Inferior parietal cortex (tissue), 1 donor: ENCODE results near the gene SIRPB2.

Experiments used
- DNase-seq: peaks from one replicate; pipeline ENCODE4 v3.0.0-alpha.2; 2016; ENCODE audit errors: extremely low spot score

The SIRPB2 gene

GRCh38 chr20:1471242-1471641, 20.0 kb downstream of the SIRPB2 start:
- no peak for DNase-seq

- DNase-seq: peak; percentile 68
Measured at GRCh38 chr20:1469925-1470571, 21.2 kb downstream of the SIRPB2 start.

DNA sequence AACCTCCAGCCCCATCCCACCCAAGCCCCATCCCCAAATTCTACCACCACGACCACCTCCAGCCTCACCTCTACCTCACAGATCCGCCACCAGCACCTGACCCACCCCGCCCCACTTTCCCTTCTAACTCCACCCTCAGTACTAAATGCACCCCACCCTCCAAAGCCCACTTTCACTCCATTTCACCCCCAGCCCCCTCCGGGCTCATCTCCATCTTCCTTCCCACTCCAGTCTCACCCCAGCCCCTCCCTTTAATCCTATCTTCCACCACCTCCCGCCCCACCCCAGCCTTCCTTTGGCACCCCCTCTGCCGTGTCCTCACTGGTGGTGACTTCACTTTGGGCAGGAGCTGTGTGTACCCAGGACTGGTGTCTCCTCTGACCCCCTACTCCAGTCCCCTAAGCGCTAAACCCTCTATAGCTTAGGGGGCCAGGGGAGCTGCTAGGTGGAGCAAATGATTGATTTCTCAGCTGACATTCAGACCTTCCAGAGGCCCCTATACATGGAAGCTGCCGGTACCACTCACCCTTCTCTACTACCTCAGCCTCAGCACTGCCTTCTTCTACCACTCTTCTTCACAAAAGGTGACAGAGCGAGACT, 21.8 kb downstream of the SIRPB2 start:
- DNase-seq: no peak

DNA sequence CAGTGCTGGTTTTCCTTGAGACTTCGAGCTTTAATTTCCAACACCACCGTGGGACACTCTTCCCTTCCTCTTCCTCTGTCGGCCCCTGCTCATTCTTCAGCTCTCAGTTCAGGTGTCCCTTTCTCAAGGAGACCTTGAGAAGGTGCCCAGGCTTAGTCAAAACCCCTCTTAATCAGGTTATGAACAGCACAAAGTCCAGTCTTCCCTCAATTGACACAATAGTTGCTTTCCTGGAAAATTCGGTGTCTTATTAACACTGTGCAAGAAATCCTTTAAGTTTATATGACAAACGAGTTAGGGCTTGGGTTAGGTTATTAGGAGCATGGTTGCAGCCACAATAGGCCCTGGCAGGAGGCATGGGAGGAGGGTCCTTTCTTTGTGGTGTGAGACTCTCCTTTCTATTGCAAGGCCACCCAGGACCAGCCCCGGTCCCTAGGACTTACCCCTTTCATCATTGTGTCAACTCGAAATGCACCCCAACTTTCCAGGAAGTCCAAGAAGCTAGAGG, 23.0 kb downstream of the SIRPB2 start:
- no peak for DNase-seq

- peak; percentile 15 for DNase-seq
Measured at GRCh38 chr20:1467355-1468116, 23.7 kb downstream of the SIRPB2 start.

GRCh38 chr20:1467082-1467354, 24.2 kb downstream of the SIRPB2 start:
- DNase-seq: no peak

DNA sequence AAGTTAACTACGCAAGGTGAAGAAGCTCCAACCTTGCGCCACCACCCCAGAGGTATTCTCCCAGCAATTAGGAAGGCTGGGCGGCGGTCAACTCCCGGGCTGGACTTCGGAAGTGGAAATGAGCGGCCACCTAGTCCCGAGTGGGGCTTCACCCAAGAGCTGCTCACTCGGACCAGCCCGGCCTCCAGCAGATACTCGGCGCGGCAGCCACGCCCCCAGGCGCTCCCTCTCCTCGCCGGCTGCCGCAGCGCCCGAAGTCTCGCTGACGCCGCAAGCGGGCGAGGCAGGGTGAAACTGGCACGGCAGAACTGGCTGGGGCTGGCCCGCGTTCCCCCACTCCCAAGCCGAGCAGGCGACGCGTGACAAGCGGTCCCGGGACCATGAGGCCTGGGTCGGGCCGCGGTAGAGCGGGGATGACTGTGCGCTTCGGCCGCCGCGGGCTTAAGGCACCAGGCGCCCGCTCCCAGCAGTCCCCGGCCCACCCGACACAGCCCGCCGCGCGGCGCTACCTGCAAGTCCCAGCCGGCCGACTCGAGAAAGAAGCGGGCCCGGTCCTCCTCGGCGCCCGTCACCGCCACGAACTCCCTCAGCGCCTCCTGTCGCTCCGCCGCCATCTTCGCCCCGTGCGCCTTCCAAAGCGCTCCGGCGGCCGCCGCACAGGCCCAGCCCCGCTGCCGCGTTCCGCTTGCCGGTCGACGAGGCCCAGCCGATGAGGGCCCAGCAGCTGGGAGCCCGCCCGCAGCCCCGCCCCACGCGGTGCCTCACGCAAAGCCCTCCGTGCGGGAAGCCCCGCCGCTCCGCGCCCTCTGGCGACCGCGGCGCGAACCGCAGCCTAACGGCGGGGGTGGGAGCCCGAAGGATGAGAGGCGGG, 24.8 kb downstream of the SIRPB2 start, which contains the start of gene NSFL1C:
Gene NSFL1C, minus strand, starts transcription at position 639 of the 871 bp plus-strand sequence. Its CDS starts 25 bp downstream, at position 614.
- DNase-seq: peak; percentile 92

DNA sequence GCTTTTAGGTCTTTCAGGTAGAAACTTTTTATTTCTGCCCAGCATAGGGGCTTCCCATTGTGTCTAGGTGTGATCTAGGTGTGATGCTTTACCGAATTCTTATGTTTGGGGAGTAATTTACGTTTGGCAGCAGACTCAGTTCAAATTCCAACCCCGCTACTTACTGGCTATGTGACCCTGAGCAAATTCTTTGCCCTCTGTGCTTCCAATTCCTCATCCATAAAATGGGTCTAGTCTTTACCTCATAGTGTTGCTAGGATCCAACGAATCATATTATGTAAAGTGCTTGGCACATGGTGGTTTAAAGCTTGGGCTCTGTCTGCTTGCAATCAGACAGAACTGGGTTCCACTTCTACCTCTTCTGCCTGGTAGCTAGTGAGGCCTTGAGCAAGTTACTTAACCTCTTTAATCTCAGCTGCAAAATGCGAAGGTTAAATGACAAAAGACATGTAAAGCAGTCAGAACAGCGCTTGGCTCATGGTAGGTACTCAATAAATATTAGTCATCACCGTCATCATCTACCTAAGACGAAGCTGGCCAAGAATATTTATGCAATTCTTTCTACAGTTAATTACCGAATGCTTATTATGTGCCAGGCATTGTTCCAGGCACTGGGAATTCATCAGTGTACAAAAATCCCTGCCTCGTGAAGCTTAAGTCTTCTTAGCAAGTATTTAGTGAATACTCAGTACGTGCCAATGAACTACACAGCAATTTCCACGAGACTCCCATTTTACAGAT, 25.6 kb downstream of the SIRPB2 start:
- DNase-seq: no peak

GRCh38 chr20:1463971-1464570, 27.1 kb downstream of the SIRPB2 start:
- DNase-seq: no peak

GRCh38 chr20:1462834-1463233, 28.4 kb downstream of the SIRPB2 start:
- DNase-seq: no peak

DNA sequence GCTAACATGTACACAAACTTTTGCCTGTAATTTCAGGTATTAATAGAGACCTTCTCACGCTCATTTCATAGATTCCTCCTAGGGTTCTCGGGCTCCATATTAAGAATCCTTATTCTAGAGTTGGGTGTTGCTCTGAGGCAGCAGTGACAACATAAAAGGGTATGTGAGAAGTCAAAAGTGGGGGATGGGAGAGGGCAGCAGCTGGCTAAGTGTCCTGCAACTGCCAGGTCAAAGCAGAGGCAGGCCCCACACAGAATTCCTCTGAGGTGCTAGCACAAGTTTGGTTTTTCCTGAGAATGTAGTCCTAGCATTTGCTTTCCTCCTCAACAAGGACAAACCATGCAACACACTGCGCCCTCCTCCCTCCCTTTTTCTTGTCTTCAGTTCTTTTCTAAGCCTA, 29.2 kb downstream of the SIRPB2 start:
- no peak for DNase-seq

GRCh38 chr20:1460275-1460674, 30.9 kb downstream of the SIRPB2 start:
- DNase-seq: no peak

DNA sequence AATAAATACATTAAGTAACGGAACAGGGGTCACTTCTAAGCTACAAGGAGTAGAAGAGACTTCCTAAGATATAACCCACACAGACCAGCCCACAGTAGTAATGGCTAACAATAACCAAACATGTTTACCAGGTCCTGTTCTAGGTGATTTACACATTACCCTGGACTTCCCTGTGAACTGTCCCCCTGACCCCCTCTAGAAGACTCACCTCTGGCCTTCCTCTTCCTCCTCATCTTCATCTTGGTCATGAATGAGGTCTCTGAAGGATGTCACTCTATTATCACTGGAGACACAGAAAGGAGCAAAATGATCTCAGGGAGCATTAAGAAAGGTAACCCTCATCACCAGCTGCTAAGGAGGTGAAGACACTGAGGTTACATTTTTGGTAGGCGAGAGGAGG, 33.2 kb downstream of the SIRPB2 start:
- DNase-seq: no peak

- no peak for DNase-seq
Measured at GRCh38 chr20:1456300-1456699, 34.9 kb downstream of the SIRPB2 start.

DNA sequence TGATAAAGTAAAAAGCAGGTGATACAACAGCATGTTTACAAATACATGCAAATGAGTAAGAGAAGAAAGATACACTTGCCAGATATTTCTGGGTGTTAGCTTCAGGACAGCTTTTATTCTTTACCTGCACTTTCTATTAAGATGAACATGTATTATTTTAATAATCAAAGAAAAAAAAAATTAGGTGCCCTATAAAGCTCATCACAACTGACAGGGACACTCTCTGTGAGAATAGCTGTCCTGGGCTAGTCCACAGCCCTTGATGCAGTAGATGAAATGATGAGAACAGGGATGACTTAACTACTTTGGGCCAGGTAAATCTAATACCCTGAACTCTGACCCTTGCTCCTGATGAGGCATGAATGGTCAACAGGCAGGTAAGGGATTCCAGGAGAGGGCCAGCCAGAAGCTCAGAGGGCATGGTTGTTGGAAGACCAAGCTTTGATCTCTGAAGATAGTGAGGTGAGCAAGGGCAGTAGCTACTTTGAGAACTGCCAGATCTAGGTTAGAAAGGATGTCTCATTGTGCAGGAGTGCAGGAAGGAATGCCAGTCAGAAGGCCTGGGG, 40.2 kb downstream of the SIRPB2 start:
- no peak for DNase-seq

DNA sequence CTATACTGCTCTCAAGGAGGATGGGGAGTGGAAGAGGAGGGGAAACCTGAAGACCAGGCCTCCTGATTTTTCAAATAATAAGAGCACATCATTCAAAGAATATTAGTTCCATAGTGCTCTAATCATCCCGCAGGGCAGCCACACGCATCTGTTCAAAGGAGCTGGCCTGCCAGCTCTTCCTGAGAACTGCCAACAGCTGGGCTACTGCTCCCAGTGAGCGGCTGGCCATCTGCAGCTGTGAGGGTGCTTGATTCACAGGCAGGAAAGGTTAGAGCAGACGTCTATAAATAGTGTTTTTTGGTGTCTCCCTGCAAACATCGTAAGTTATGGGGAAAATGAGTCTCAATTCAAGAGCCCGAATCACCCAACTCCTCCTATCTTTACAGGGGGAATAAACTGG, 41.9 kb downstream of the SIRPB2 start:
- no peak for DNase-seq

DNA sequence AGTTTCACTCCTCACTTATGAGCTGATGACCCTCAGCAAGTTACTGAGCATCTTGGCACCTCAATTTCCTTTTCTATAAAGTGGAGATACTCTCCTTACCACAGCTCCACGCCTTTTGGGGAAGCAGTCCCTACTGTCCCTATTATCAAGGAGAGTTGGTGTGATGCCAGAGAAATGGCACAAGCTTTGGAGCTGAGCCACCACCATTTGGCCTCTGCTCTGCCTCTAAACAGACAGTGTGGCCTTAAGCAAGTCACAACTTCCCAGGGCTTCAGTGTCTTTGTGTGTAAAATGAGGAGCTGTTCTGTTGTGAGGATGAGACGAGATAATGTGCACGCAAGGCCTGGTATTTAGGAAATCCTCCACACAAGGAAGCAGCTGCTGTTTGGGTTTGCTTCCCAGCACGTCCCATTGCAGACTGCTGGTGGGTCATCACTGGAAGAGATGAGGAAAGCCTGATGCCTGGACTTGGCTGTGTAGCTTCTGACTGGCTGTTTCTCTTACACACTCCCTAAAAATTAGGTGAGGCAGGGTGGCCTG, 43.1 kb downstream of the SIRPB2 start:
- DNase-seq: no peak

- no peak for DNase-seq
Measured at GRCh38 chr20:1446536-1446935, 44.7 kb downstream of the SIRPB2 start.

- no peak for DNase-seq
Measured at GRCh38 chr20:1443085-1443484, 48.1 kb downstream of the SIRPB2 start.

DNA sequence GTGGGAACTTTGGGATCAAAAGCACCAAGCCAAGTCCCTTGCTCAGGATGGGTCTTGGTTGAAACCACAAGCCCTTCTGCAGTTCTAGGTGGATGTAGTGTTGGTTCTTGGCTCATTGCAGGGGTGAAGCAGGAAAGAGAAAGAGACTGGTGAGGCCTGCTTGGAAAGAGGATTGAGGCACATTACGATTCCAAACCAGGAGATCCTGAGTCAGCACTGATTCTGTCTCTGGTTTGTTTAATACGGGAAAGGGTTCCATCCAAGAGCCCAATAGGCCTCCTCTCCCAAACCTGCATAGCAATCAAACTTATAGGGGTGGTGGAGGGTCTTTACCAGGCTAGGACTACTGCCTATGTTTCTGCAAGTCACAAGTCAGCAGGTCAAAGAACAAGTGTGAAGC, 48.9 kb downstream of the SIRPB2 start:
- DNase-seq: no peak
